Caco-2 (cell line): ENCODE results near the gene BAZ2B. TPM values are rescaled to one million over a fixed set of nuclear protein-coding genes. Genes with fewer than 3 reads are reported as not detected.

Experiments used
- BruUV-seq: library from RNA; stranded (reverse); fragments of 400-500 nt; replicated peaks from 2 replicates; lab custom pipeline; 2021; lab: Mats Ljungman, UMichigan
- CTCF ChIA-PET: fragments of 300-600 bp; sonication (Branson Sonifier 250); formaldehyde crosslinking; loops from one replicate; lab custom pipeline; 2022; ENCODE audit warnings: antibody characterized with exemption; lab: Charles Lee
- POLR2A ChIA-PET: fragments of 300-600 bp; sonication (Branson Sonifier 250); formaldehyde crosslinking; loops from one replicate; lab custom pipeline; 2022; ENCODE audit warnings: antibody characterized with exemption; lab: Charles Lee
- DNase-seq, 2 experiments: peaks; one replicate each; pipeline versions ENCODE4 v3.0.0 to v3.0.0-alpha.2; 2020 to 2022
- H3K27me3 ChIP-seq: replicated peaks from 2 replicates; pipeline ENCODE4 v1.6.0; 2011; ENCODE audit warnings: low read length; ENCODE audit not compliant: control insufficient read depth, insufficient read depth
- H3K36me3 ChIP-seq: 2 replicates; pipeline ENCODE4 v1.5.1; 2011; ENCODE audit warnings: low read length; ENCODE audit not compliant: control insufficient read depth, insufficient read depth
- H3K4me1 ChIP-seq: fragments of 250-450 bp; sonication (Bioruptor Pico); 2 replicates; pipeline ENCODE4 v1.5.1; 2020; ENCODE audit warnings: mild to moderate bottlenecking
- H3K4me3 ChIP-seq: 2 replicates; pipeline ENCODE4 v1.5.1; 2011; ENCODE audit warnings: low read depth, mild to moderate bottlenecking, control low read depth, low read length
- H3K9me3 ChIP-seq: fragments of 250-450 bp; sonication (Bioruptor Pico); 2 replicates; pipeline ENCODE4 v1.5.1; 2020; ENCODE audit warnings: mild to moderate bottlenecking, moderate library complexity
- H3K27ac Mint-ChIP-seq: one replicate; pipeline ENCODE4 v1.8.0; 2022; ENCODE audit warnings: mixed read lengths; ENCODE audit not compliant: unreplicated experiment
- H3K27me3 Mint-ChIP-seq: one replicate; pipeline ENCODE4 v1.8.0; 2022; ENCODE audit warnings: mixed read lengths; ENCODE audit not compliant: insufficient read depth, unreplicated experiment
- H3K36me3 Mint-ChIP-seq: one replicate; pipeline ENCODE4 v1.8.0; 2022; ENCODE audit warnings: mild to moderate bottlenecking, mixed read lengths; ENCODE audit not compliant: insufficient read depth, unreplicated experiment
- H3K4me1 Mint-ChIP-seq: one replicate; pipeline ENCODE4 v1.8.0; 2022; ENCODE audit warnings: low read depth, mixed read lengths; ENCODE audit not compliant: unreplicated experiment
- H3K4me3 Mint-ChIP-seq: one replicate; pipeline ENCODE4 v1.8.0; 2022; ENCODE audit warnings: mild to moderate bottlenecking, moderate library complexity, mixed read lengths; ENCODE audit not compliant: unreplicated experiment
- H3K9me3 Mint-ChIP-seq: one replicate; pipeline ENCODE4 v1.8.0; 2022; ENCODE audit warnings: mixed read lengths; ENCODE audit not compliant: unreplicated experiment
- intact Hi-C: fragments of 100-400 bp; cut with micrococcal nuclease; formaldehyde crosslinking; loops from one replicate; pipeline ENCODE4 v1.10.0; 2022; ENCODE audit not compliant: unreplicated experiment
- total RNA-seq: library from RNA; stranded (reverse); gene quantifications from 2 replicates; pipeline ENCODE4 v1.2.3, GENCODE V29; 2022
- TF ChIP-seq, protein P1 (sequence below), 2 experiments: fragments of 200-600 bp in 1 of 2; IDR thresholded peaks; 1 replicate in 1 of 2; 2 replicates in 1 of 2; pipeline versions ENCODE4 v1.5.1 to v1.8.0; 2011 to 2022; ENCODE audit warnings: antibody characterized with exemption in 1 of 2, control low read depth in 1 of 2, inconsistent platforms in 1 of 2, low read depth in 1 of 2, low read length in 1 of 2, mild to moderate bottlenecking in 1 of 2, moderate library complexity in 1 of 2; ENCODE audit not compliant: insufficient read depth in 1 of 2, severe bottlenecking in 1 of 2, unreplicated experiment in 1 of 2

Gene BAZ2B
- total RNA-seq, 1 experiment from 2014 or later: 32.9 TPM

DNA sequence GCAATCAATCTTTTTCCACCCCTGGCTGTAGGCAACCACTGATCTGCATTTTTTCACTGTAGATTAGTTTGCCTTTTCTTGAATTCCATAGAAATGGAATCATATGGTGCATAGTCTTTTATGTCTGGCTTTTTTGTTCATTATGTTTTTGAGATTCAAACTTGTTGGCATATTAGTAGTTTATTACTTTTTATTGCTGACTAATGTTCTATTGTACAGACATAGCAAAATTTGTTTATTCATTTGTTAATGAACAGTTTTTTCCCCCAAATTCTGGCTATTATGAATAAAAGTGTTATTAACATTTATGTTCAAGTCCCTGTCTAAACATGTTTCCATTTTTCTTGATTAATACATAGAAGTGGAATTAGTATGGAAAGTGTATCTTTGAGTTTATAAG, 308.4 kb downstream of the BAZ2B start:
- Histone ChIP-seq H3K27me3 (no peaks in the 10 kb centered on the region), H3K4me3 (no peak overlapping the region), H3K4me1 (no peaks in the 10 kb centered on the region), H3K36me3 (no peaks in the 10 kb centered on the region), H3K9me3 (0 out of 2 replicates have a peak, but pooled peaks cover 4% of the 10 kb centered on the region)
- POLR2A ChIA-PET: no interaction called here
- TF ChIP-seq, protein P1, sequence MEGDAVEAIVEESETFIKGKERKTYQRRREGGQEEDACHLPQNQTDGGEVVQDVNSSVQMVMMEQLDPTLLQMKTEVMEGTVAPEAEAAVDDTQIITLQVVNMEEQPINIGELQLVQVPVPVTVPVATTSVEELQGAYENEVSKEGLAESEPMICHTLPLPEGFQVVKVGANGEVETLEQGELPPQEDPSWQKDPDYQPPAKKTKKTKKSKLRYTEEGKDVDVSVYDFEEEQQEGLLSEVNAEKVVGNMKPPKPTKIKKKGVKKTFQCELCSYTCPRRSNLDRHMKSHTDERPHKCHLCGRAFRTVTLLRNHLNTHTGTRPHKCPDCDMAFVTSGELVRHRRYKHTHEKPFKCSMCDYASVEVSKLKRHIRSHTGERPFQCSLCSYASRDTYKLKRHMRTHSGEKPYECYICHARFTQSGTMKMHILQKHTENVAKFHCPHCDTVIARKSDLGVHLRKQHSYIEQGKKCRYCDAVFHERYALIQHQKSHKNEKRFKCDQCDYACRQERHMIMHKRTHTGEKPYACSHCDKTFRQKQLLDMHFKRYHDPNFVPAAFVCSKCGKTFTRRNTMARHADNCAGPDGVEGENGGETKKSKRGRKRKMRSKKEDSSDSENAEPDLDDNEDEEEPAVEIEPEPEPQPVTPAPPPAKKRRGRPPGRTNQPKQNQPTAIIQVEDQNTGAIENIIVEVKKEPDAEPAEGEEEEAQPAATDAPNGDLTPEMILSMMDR (IDR thresholded peaks at IDR 0.05; ENCODE audit: insufficient read depth in 1 of 2, low read depth in 1 of 2, low read length in 1 of 2, severe bottlenecking in 1 of 2, unreplicated experiment in 1 of 2): no peak
- DNase-seq: no peak
- CTCF ChIA-PET: no interaction called here
- no TSS peak for BruUV-seq
- intact Hi-C loops: no loop called here
- H3K27me3 Mint-ChIP-seq: no peaks in the 10 kb centered on the region
- no peaks in the 10 kb centered on the region for H3K4me1 Mint-ChIP-seq
- no peaks in the 10 kb centered on the region for H3K36me3 Mint-ChIP-seq
- no peaks in the 10 kb centered on the region for H3K9me3 Mint-ChIP-seq
- no peak overlapping the region for H3K4me3 Mint-ChIP-seq
- H3K27ac Mint-ChIP-seq: no peak overlapping the region

DNA sequence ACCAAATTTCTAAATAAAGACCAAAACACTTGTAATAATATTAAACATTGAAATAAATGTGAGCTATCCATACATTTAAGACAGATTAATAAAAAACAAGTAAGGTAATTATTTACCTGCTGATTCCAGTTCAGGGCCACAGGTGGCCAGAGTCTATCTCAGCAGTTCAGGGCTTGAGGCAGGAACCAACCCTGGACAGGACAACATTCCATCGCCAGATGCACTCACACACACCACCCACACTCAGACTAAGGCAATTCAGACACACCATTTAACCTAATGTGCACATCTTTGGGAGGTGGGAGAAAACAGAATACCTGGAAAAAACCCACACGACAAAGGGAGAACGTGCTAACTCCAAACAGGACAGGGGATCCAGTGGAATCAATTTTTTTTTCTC, 315.8 kb downstream of the BAZ2B start:
- TF ChIP-seq, protein P1 (IDR thresholded peaks at IDR 0.05; ENCODE audit: insufficient read depth in 1 of 2, low read depth in 1 of 2, low read length in 1 of 2, severe bottlenecking in 1 of 2, unreplicated experiment in 1 of 2): no peak
- BruUV-seq: no TSS peak
- Mint-ChIP-seq H3K36me3 (no peaks in the 10 kb centered on the region), H3K4me1 (no peaks in the 10 kb centered on the region), H3K27me3 (no peaks in the 10 kb centered on the region), H3K27ac (no peak overlapping the region), H3K4me3 (no peak overlapping the region), H3K9me3 (no peaks in the 10 kb centered on the region)
- ChIA-PET CTCF (no interaction called here), POLR2A (interaction anchor here (0.6 kb wide), 1 partner anchor 14 kb away, joined by 4 read pairs; the partner anchor contains the start of gene WDSUB1)
- Histone ChIP-seq H3K4me3 (no peak overlapping the region), H3K9me3 (no peaks in the 10 kb centered on the region), H3K27me3 (no peaks in the 10 kb centered on the region), H3K4me1 (0 out of 2 replicates have a peak, but pooled peaks cover 2% of the 10 kb centered on the region), H3K36me3 (no peaks in the 10 kb centered on the region)
- intact Hi-C loops: no loop called here
- no peak for DNase-seq

GRCh38 chr2:159298967-159299366, 317.4 kb downstream of the BAZ2B start:
- no peaks in the 10 kb centered on the region for H3K9me3 Mint-ChIP-seq
- CTCF ChIA-PET: no interaction called here
- no peaks in the 10 kb centered on the region for H3K36me3 Mint-ChIP-seq
- H3K4me1 Mint-ChIP-seq: no peaks in the 10 kb centered on the region
- DNase-seq: no peak
- Histone ChIP-seq H3K27me3 (no peaks in the 10 kb centered on the region), H3K36me3 (no peaks in the 10 kb centered on the region), H3K4me3 (no peak overlapping the region), H3K9me3 (no peaks in the 10 kb centered on the region), H3K4me1 (0 out of 2 replicates have a peak, but pooled peaks cover 2% of the 10 kb centered on the region)
- BruUV-seq: no TSS peak
- intact Hi-C loops: no loop called here
- no peak overlapping the region for H3K4me3 Mint-ChIP-seq
- no peak overlapping the region for H3K27ac Mint-ChIP-seq
- TF ChIP-seq, protein P1 (IDR thresholded peaks at IDR 0.05; ENCODE audit: insufficient read depth in 1 of 2, low read depth in 1 of 2, low read length in 1 of 2, severe bottlenecking in 1 of 2, unreplicated experiment in 1 of 2): no peak
- H3K27me3 Mint-ChIP-seq: no peaks in the 10 kb centered on the region
- POLR2A ChIA-PET: no interaction called here
